H1 (cell line): ENCODE data around the gene EMP2. TPM values are rescaled to one million over a fixed set of nuclear protein-coding genes. Genes with fewer than 3 reads are reported as not detected.

Experiments used
- ATF3 ChIP-seq: IDR thresholded peaks from 2 replicates; pipeline ENCODE4 v1.6.1; 2011; ENCODE audit warnings: low read depth, mild to moderate bottlenecking, low read length; ENCODE audit not compliant: insufficient read depth
- BACH1 ChIP-seq: IDR thresholded peaks from 2 replicates; pipeline ENCODE4 v1.6.1; 2012; ENCODE audit warnings: low read length, improper control_type of control experiment
- POLR2AphosphoS5 ChIP-seq: IDR thresholded peaks from 2 replicates; pipeline ENCODE4 v1.6.1; 2011; ENCODE audit warnings: low read depth, low read length
- RNF2 ChIP-seq: fragments of 200-900, 300-1000 bp; sonication (generic); IDR thresholded peaks from 2 replicates; pipeline ENCODE4 v1.7.1; 2016; ENCODE audit warnings: borderline replicate concordance, low read depth, mild to moderate bottlenecking, antibody characterized with exemption, low read length; ENCODE audit not compliant: poor library complexity, severe bottlenecking; ENCODE audit errors: missing control alignments
- polyA plus RNA-seq, 7 experiments: library from polyadenylated mRNA; depleted of rRNA in 3 of 7; stranded (reverse) in 5 of 7; unstranded in 2 of 7; fragments of >200 nt in 5 of 7; fragments of 200-250 nt in 2 of 7; gene quantifications; 1 replicate in 5 of 7; 2 replicates in 1 of 7; 4 replicates in 1 of 7; pipeline versions ENCODE4 v1.2.1 to v1.2.3, GENCODE V29; 2011 to 2013; ENCODE audit warnings: missing spikeins in 2 of 7, mixed read lengths in 2 of 7
- total RNA-seq: library from RNA; stranded (reverse); fragmentation: NEBNext Ultra II Directional; extraction: Animal tissue kit (Norgen Biotek cat#: 25700); gene quantifications from 2 replicates; pipeline ENCODE4 v1.2.1, GENCODE V29; 2021

The EMP2 gene
- total and polyA plus RNA-seq, 2 of the 8 experiments (the other 6 are each of a cell fraction or from before 2014, with no cell fraction given): 22.6 to 23.3 TPM

GRCh38 chr16:10522966-10523365, 57.4 kb downstream of the EMP2 start (continued):
- TF ChIP-seq RNF2 (no peak), BACH1 (no peak), POLR2AphosphoS5 (no peak), ATF3 (no peak)
